B cell (primary cell): ENCODE measurements around the gene SEPSECS. TPM values are rescaled to one million over a fixed set of nuclear protein-coding genes. Genes with fewer than 3 reads are reported as not detected.

Source experiments
- ATAC-seq: fragments of 200-7000 bp; cut with Tn5 transposase; one replicate; pipeline ENCODE4 v1.10.0; 2021; ENCODE audit warnings: low read depth, mild to moderate bottlenecking, moderate number of reproducible peaks, moderate library complexity
- CTCF ChIA-PET: fragments of 350-600 bp; sonication (Branson Sonifier 250); formaldehyde crosslinking; loops from one replicate; lab custom pipeline; 2021; ENCODE audit warnings: antibody characterized with exemption, inconsistent platforms; lab: Charles Lee
- POLR2A ChIA-PET: fragments of 350-600 bp; sonication (Branson Sonifier 250); formaldehyde crosslinking; loops from one replicate; lab custom pipeline; 2021; ENCODE audit warnings: antibody characterized with exemption; lab: Charles Lee
- DNase-seq: peaks from one replicate; pipeline ENCODE4 v3.0.0; 2013
- H2AFZ ChIP-seq: 2 replicates; pipeline ENCODE4 v1.6.1; 2012; ENCODE audit warnings: mild to moderate bottlenecking, low read depth, low read length; ENCODE audit not compliant: insufficient read depth, poor library complexity, severe bottlenecking
- H3K27ac ChIP-seq, 2 donors: 1 replicate in 1 of 2; 2 replicates in 1 of 2; pipeline ENCODE4 v1.5.1; 2012 to 2013; ENCODE audit warnings: low read length in 2 of 2, mild to moderate bottlenecking in 2 of 2, moderate library complexity in 1 of 2
- H3K27me3 ChIP-seq, 4 experiments: fragments of 200-600 bp in 1 of 4; sonication (generic) in 1 of 4; replicated peaks in 1 of 4; 1 replicate in 2 of 4; 2 replicates in 2 of 4; pipeline versions ENCODE4 v1.6.1 to v1.7.0; 2013 to 2016; ENCODE audit warnings: low read length in 3 of 4, mild to moderate bottlenecking in 2 of 4, mixed read lengths in 1 of 4, moderate library complexity in 1 of 4; ENCODE audit not compliant: insufficient read depth in 4 of 4, control insufficient read depth in 3 of 4; ENCODE audit errors: control extremely low read depth in 1 of 4
- H3K36me3 ChIP-seq, 2 experiments: replicated peaks in 1 of 2; 1 replicate in 1 of 2; 2 replicates in 1 of 2; pipeline versions ENCODE4 v1.6.1 to v1.7.1; 2013; ENCODE audit warnings: low read length in 1 of 2; ENCODE audit not compliant: insufficient read depth in 2 of 2, control insufficient read depth in 1 of 2; ENCODE audit errors: control extremely low read depth in 1 of 2, extremely low read depth in 1 of 2
- H3K4me1 ChIP-seq, 2 donors: fragments of 200-600 bp in 1 of 2; sonication (generic) in 1 of 2; 1 replicate in 1 of 2; 2 replicates in 1 of 2; pipeline versions ENCODE4 v1.5.1 to v1.6.1; 2013 to 2017; ENCODE audit warnings: low read length in 2 of 2; ENCODE audit not compliant: control insufficient read depth in 2 of 2, insufficient read depth in 2 of 2
- H3K4me2 ChIP-seq: replicated peaks from 2 replicates; pipeline ENCODE3; 2012; ENCODE audit warnings: mild to moderate bottlenecking, low read depth, low read length; ENCODE audit not compliant: poor library complexity, severe bottlenecking
- H3K4me3 ChIP-seq, 5 experiments: fragments of 200-600 bp in 1 of 5; sonication (generic) in 1 of 5; 1 replicate in 3 of 5; 2 replicates in 2 of 5; pipeline versions ENCODE4 v1.5.1 to v1.7.0; 2011 to 2016; ENCODE audit warnings: low read length in 4 of 5, mild to moderate bottlenecking in 4 of 5, low read depth in 2 of 5, control low read depth in 1 of 5, moderate library complexity in 1 of 5; ENCODE audit not compliant: insufficient read depth in 1 of 5; ENCODE audit errors: control extremely low read depth in 1 of 5, extremely low read depth in 1 of 5
- H3K79me2 ChIP-seq: fragments of 200-600 bp; sonication (generic); one replicate; pipeline ENCODE4 v1.6.0; 2016; ENCODE audit warnings: low read length; ENCODE audit not compliant: control insufficient read depth, insufficient read depth
- H3K9ac ChIP-seq: fragments of 200-600 bp; sonication (generic); 2 replicates; pipeline ENCODE4 v1.6.1; 2017; ENCODE audit warnings: mild to moderate bottlenecking, low read length, moderate library complexity
- H3K9me3 ChIP-seq, 3 donors: one replicate each; pipeline versions ENCODE4 v1.6.1 to v1.7.1; 2013; ENCODE audit warnings: low read length in 2 of 3; ENCODE audit not compliant: control insufficient read depth in 2 of 3, insufficient read depth in 1 of 3; ENCODE audit errors: control extremely low read depth in 1 of 3
- H4K20me1 ChIP-seq: 2 replicates; pipeline ENCODE4 v1.6.0; 2012; ENCODE audit warnings: mild to moderate bottlenecking, low read length; ENCODE audit not compliant: insufficient read depth, control insufficient read depth, poor library complexity, severe bottlenecking
- H3K27ac Mint-ChIP-seq: one replicate; pipeline ENCODE4 v1.8.0; 2021; ENCODE audit warnings: mixed read lengths
- H3K27me3 Mint-ChIP-seq: one replicate; pipeline ENCODE4 v1.8.0; 2021; ENCODE audit warnings: mixed read lengths
- H3K4me1 Mint-ChIP-seq: one replicate; pipeline ENCODE4 v1.8.0; 2021; ENCODE audit warnings: mixed read lengths
- H3K4me3 Mint-ChIP-seq: one replicate; pipeline ENCODE4 v1.8.0; 2021; ENCODE audit warnings: mixed read lengths
- H3K9me3 Mint-ChIP-seq: one replicate; pipeline ENCODE4 v1.8.0; 2022; ENCODE audit warnings: mixed read lengths; ENCODE audit not compliant: insufficient read depth
- CTCF ChIP-seq: fragments of 200-600 bp; IDR thresholded peaks from one replicate; pipeline ENCODE4 v1.8.0; 2022; ENCODE audit warnings: antibody characterized with exemption, mild to moderate bottlenecking
- EZH2 ChIP-seq: IDR thresholded peaks from 2 replicates; pipeline ENCODE4 v1.6.1; 2012; ENCODE audit warnings: borderline replicate concordance, low read depth, mild to moderate bottlenecking, moderate library complexity, low read length; ENCODE audit not compliant: insufficient read depth, poor library complexity, severe bottlenecking
- WGBS: methylation state at CpG from one replicate; pipeline ENCODE4 v1.1.5; 2013; ENCODE audit warnings: missing lambda C conversion rate; ENCODE audit not compliant: insufficient coverage; 5-methylcytosine and 5-hydroxymethylcytosine counted together
- intact Hi-C: fragments of 100-400 bp; cut with micrococcal nuclease; formaldehyde crosslinking; loops from one replicate; pipeline ENCODE4 v1.10.0; 2022
- polyA plus RNA-seq: library from polyadenylated mRNA; depleted of rRNA; stranded (reverse); fragments of >200 nt; gene quantifications from 2 replicates; pipeline ENCODE4 v1.2.3, GENCODE V29; 2012
- total RNA-seq, 2 donors: library from RNA; stranded (reverse); fragments of 120-200 nt in 1 of 2; gene quantifications; 1 replicate in 1 of 2; 2 replicates in 1 of 2; pipeline versions ENCODE4 v1.2.3 to v1.2.4, GENCODE V29; 2013 to 2022

Gene SEPSECS
- total and polyA plus RNA-seq, 2 donors (not counting 1 experiment from before 2014, with no cell fraction given), result 6.2 to 17.0 TPM

- no peaks in the 10 kb centered on the region for H3K9me3 ChIP-seq
- no peak for DNase-seq
- H3K9me3 Mint-ChIP-seq, result no peaks in the 10 kb centered on the region
- no peaks in the 10 kb centered on the region for H3K4me1 ChIP-seq
- no peak overlapping the region for H3K27ac Mint-ChIP-seq
- intact Hi-C loops, result no loop called here
- ChIA-PET POLR2A (no interaction called here), CTCF (no interaction called here)
- H3K27ac ChIP-seq, result no peak overlapping the region
- H3K4me2 ChIP-seq, result no peak overlapping the region
- no peak overlapping the region for H2AFZ ChIP-seq
- H3K79me2 ChIP-seq, result no peaks in the 10 kb centered on the region
- H3K27me3 Mint-ChIP-seq, result no peaks in the 10 kb centered on the region
- H3K27me3 ChIP-seq, result no peaks in the 10 kb centered on the region
- no peaks in the 10 kb centered on the region for H3K4me1 Mint-ChIP-seq
- TF ChIP-seq EZH2 (no peak), CTCF (no peak)
- no peak overlapping the region for H3K4me3 ChIP-seq
- H3K36me3 ChIP-seq, result peaks cover 2 to 12% of the 10 kb centered on the region in 2 experiments
- ATAC-seq, result no peak
- H3K9ac ChIP-seq, result no peak overlapping the region
- no peaks in the 10 kb centered on the region for H4K20me1 ChIP-seq
- H3K4me3 Mint-ChIP-seq, result no peak overlapping the region
These were observed 31.6 kb downstream of the SEPSECS start for GRCh38 chr4:25128671-25129070.

GRCh38 chr4:25123236-25123635, 37.0 kb downstream of the SEPSECS start:
- H3K4me2 ChIP-seq, result no peak overlapping the region
- H3K4me3 Mint-ChIP-seq, result no peak overlapping the region
- no peaks in the 10 kb centered on the region for H3K27me3 ChIP-seq
- no peaks in the 10 kb centered on the region for H3K79me2 ChIP-seq
- no peaks in the 10 kb centered on the region for H3K9me3 Mint-ChIP-seq
- no peaks in the 10 kb centered on the region for H4K20me1 ChIP-seq
- no peaks in the 10 kb centered on the region for H3K4me1 Mint-ChIP-seq
- H3K9ac ChIP-seq, result no peak overlapping the region
- peaks cover 2 to 17% of the 10 kb centered on the region in 2 experiments for H3K36me3 ChIP-seq
- TF ChIP-seq EZH2 (no peak), CTCF (no peak)
- DNase-seq (no peak), ATAC-seq (no peak)
- intact Hi-C loops, result no loop called here
- POLR2A ChIA-PET, result no interaction called here
- no peak overlapping the region for H2AFZ ChIP-seq
- H3K27ac Mint-ChIP-seq, result no peak overlapping the region
- no peak overlapping the region for H3K27ac ChIP-seq
- H3K4me3 ChIP-seq, result no peak overlapping the region
- 77% methylated on average over 2 of the region's 3 CpGs for WGBS
- CTCF ChIA-PET, result no interaction called here
- no peaks in the 10 kb centered on the region for H3K4me1 ChIP-seq
- no peaks in the 10 kb centered on the region for H3K27me3 Mint-ChIP-seq
- H3K9me3 ChIP-seq, result no peaks in the 10 kb centered on the region
